Suprapubic skin (tissue), 4 donors: ENCODE data around the gene MYO10. TPM values are rescaled to one million over a fixed set of nuclear protein-coding genes. Genes with fewer than 3 reads are reported as not detected.

Experiments
- DNase-seq, 2 donors: peaks; one replicate each; pipeline ENCODE4 v3.0.0-alpha.2; 2019; ENCODE audit warnings: low spot score in 2 of 2
- H3K27ac ChIP-seq: fragments of 200-600 bp; sonication (generic); one replicate; pipeline ENCODE4 v1.5.1; 2019
- H3K27me3 ChIP-seq: fragments of 200-600 bp; sonication (generic); one replicate; pipeline ENCODE4 v1.5.1; 2019
- H3K36me3 ChIP-seq: fragments of 200-600 bp; sonication (generic); one replicate; pipeline ENCODE4 v1.5.1; 2019
- H3K4me1 ChIP-seq: fragments of 200-600 bp; sonication (generic); one replicate; pipeline ENCODE4 v1.5.1; 2019
- H3K4me3 ChIP-seq: fragments of 200-600 bp; sonication (generic); one replicate; pipeline ENCODE4 v1.5.1; 2019; ENCODE audit warnings: mild to moderate bottlenecking
- H3K9me3 ChIP-seq: fragments of 200-600 bp; sonication (generic); one replicate; pipeline ENCODE4 v1.5.1; 2019
- CTCF ChIP-seq, 2 donors: fragments of 200-600 bp in 1 of 2; fragments of 450-650 bp in 1 of 2; sonication (generic) in 1 of 2; IDR thresholded peaks; one replicate each; pipeline ENCODE4 v1.5.1; 2016 to 2019; ENCODE audit warnings: antibody characterized with exemption in 2 of 2, mild to moderate bottlenecking in 1 of 2, moderate library complexity in 1 of 2
- EP300 ChIP-seq: sonication (generic); formaldehyde crosslinking; IDR thresholded peaks from one replicate; pipeline ENCODE4 v1.6.1; 2017; ENCODE audit warnings: antibody characterized with exemption
- POLR2A ChIP-seq, 2 donors: fragments of 450-650 bp; IDR thresholded peaks; one replicate each; pipeline ENCODE4 v1.6.1; 2017; ENCODE audit warnings: antibody characterized with exemption in 2 of 2, mild to moderate bottlenecking in 2 of 2, moderate library complexity in 2 of 2
- POLR2AphosphoS5 ChIP-seq, 3 donors: sonication (generic); formaldehyde crosslinking; IDR thresholded peaks; one replicate each; pipeline ENCODE4 v1.6.1; 2017; ENCODE audit warnings: antibody characterized with exemption in 3 of 3
- WGBS: methylation state at CpG from one replicate; pipeline ENCODE4 v1.1.5; 2018; 5-methylcytosine and 5-hydroxymethylcytosine counted together
- total RNA-seq, 4 donors: library from RNA; depleted of rRNA; stranded (reverse); fragments of >200 nt; gene quantifications; one replicate each; pipeline ENCODE4 v1.1.0, GENCODE V29; 2016

The MYO10 gene
- total RNA-seq, 4 donors from 2014 or later: 37.7 to 109 (median 64.6) TPM

- Histone ChIP-seq H3K36me3 (no peaks in the 10 kb centered on the region), H3K9me3 (no peaks in the 10 kb centered on the region), H3K4me1 (peaks cover 5% of the 10 kb centered on the region), H3K27me3 (no peaks in the 10 kb centered on the region), H3K4me3 (no peak overlapping the region), H3K27ac (no peak overlapping the region)
- 95% methylated on average over 7 of the region's 7 CpGs for WGBS
- TF ChIP-seq POLR2AphosphoS5 (IDR thresholded peaks at IDR 0.05) (no peak), CTCF (IDR thresholded peaks at IDR 0.05) (no peak), POLR2A (IDR thresholded peaks at IDR 0.05) (no peak), EP300 (no peak)
- DNase-seq: no peak
Measured at GRCh38 chr5:16903480-16904300, 32.4 kb downstream of the MYO10 start.

DNA sequence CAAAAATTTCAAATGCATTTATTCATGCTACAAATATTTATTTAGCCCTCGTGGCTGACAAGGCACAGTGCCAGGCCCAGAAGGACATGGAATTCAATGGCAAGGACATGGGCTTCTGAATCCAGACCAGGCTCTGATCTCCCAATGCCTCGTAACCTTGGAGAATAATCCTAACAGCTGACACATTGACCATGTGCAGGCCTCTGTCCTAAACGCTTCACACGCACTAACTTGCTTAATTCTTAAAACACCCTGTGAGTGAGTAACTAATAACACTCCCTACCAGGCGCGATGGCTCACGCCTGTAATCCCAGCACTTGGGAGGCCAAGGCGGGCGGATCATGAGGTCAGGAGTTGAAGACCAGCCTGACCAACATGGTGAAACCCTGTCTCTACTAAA is 33.2 kb downstream of the MYO10 start:
- WGBS: 82% methylated on average over 9 of the region's 9 CpGs

GRCh38 chr5:16901021-16901644 is 35.0 kb downstream of the MYO10 start:
- Histone ChIP-seq H3K36me3 (no peaks in the 10 kb centered on the region), H3K27ac (no peak overlapping the region), H3K9me3 (no peaks in the 10 kb centered on the region), H3K4me1 (peaks cover 12% of the 10 kb centered on the region), H3K4me3 (no peak overlapping the region), H3K27me3 (no peaks in the 10 kb centered on the region)
- 88% methylated on average over 13 of the region's 13 CpGs for WGBS
- no peak for DNase-seq
- TF ChIP-seq POLR2A (IDR thresholded peaks at IDR 0.05): no peak

More for the DNA sequence above, 33.2 kb downstream of the MYO10 start:
- no peaks in the 10 kb centered on the region for H3K9me3 ChIP-seq
- DNase-seq: peak in 1 of 2 donors; percentile 62
- no peak for TF ChIP-seq POLR2AphosphoS5 (IDR thresholded peaks at IDR 0.05)
- no peak overlapping the region for H3K27ac ChIP-seq
- peaks cover 5% of the 10 kb centered on the region for H3K4me1 ChIP-seq
- no peak overlapping the region for H3K4me3 ChIP-seq
- H3K36me3 ChIP-seq: no peaks in the 10 kb centered on the region
- no peaks in the 10 kb centered on the region for H3K27me3 ChIP-seq

GRCh38 chr5:16899171-16899570 is 36.9 kb downstream of the MYO10 start:
- Histone ChIP-seq H3K36me3 (no peaks in the 10 kb centered on the region), H3K27ac (no peak overlapping the region), H3K9me3 (no peaks in the 10 kb centered on the region), H3K27me3 (no peaks in the 10 kb centered on the region), H3K4me3 (no peak overlapping the region), H3K4me1 (peaks cover 25% of the 10 kb centered on the region)
- DNase-seq: no peak
- 75% methylated on average over 12 of the region's 12 CpGs for WGBS
- no peak for TF ChIP-seq POLR2A (IDR thresholded peaks at IDR 0.05)
- no peak for TF ChIP-seq EP300
- no peak for TF ChIP-seq POLR2AphosphoS5 (IDR thresholded peaks at IDR 0.05)
- TF ChIP-seq CTCF (IDR thresholded peaks at IDR 0.05): no peak

GRCh38 chr5:16897800-16898199 is 38.3 kb downstream of the MYO10 start:
- H3K27ac ChIP-seq: no peak overlapping the region
- H3K4me1 ChIP-seq: peaks cover 31% of the 10 kb centered on the region
- no peak for DNase-seq
- no peaks in the 10 kb centered on the region for H3K27me3 ChIP-seq
- TF ChIP-seq CTCF (IDR thresholded peaks at IDR 0.05) (no peak), EP300 (no peak), POLR2A (IDR thresholded peaks at IDR 0.05) (no peak), POLR2AphosphoS5 (IDR thresholded peaks at IDR 0.05) (no peak)
- no peaks in the 10 kb centered on the region for H3K9me3 ChIP-seq
- WGBS: 94% methylated on average over 6 of the region's 6 CpGs
- H3K4me3 ChIP-seq: no peak overlapping the region
- no peaks in the 10 kb centered on the region for H3K36me3 ChIP-seq

DNA sequence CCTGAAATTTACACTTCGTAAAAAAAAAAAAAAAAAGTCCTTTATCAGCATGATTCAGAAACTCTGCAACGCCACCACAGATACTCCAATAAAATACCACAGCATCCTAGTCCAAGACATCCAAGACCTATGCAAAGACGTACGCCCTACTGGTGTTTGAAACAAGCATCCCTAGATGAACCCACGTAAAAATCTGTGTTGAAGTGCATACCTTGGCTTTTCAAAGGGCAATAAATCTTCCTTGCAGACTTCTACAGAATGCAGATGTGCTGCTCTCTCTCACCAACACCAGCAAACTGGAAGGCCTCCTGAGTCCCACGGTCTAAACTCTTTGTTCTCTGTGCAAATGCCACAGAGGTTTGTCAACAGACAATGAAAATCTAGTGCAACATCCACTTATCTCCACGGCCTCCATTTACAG is 38.8 kb downstream of the MYO10 start:
- WGBS: 53% methylated on average over 7 of the region's 7 CpGs

More for the DNA sequence above, 38.8 kb downstream of the MYO10 start:
- H3K4me3 ChIP-seq: no peak overlapping the region
- H3K4me1 ChIP-seq: peaks cover 31% of the 10 kb centered on the region
- H3K27me3 ChIP-seq: no peaks in the 10 kb centered on the region
- TF ChIP-seq POLR2AphosphoS5 (IDR thresholded peaks at IDR 0.05): no peak
- TF ChIP-seq POLR2A (IDR thresholded peaks at IDR 0.05): no peak
- no peak for TF ChIP-seq EP300
- TF ChIP-seq CTCF (IDR thresholded peaks at IDR 0.05): no peak
- DNase-seq: no peak
- H3K9me3 ChIP-seq: no peaks in the 10 kb centered on the region
- H3K27ac ChIP-seq: no peak overlapping the region
- no peaks in the 10 kb centered on the region for H3K36me3 ChIP-seq
